Measurements from ENCODE around the gene PLOD3.
A peak's percentile ranks its signal among the peaks of the same experiment; 100 is the strongest.
"Not testable (repeated sequence)": the region's sequence is repeated elsewhere in the genome, so short reads cannot be mapped to it uniquely, and the experiment has no call there.

The PLOD3 gene, protein sequence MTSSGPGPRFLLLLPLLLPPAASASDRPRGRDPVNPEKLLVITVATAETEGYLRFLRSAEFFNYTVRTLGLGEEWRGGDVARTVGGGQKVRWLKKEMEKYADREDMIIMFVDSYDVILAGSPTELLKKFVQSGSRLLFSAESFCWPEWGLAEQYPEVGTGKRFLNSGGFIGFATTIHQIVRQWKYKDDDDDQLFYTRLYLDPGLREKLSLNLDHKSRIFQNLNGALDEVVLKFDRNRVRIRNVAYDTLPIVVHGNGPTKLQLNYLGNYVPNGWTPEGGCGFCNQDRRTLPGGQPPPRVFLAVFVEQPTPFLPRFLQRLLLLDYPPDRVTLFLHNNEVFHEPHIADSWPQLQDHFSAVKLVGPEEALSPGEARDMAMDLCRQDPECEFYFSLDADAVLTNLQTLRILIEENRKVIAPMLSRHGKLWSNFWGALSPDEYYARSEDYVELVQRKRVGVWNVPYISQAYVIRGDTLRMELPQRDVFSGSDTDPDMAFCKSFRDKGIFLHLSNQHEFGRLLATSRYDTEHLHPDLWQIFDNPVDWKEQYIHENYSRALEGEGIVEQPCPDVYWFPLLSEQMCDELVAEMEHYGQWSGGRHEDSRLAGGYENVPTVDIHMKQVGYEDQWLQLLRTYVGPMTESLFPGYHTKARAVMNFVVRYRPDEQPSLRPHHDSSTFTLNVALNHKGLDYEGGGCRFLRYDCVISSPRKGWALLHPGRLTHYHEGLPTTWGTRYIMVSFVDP

GRCh38 chr7:101217388-101218235, at the start of gene PLOD3, which contains the start of gene ZNHIT1:
TSS of gene PLOD3 (minus strand) at chr7:101217581. CDS start at chr7:101217274, 307 bp downstream.
TSS of gene ZNHIT1 (plus strand) at chr7:101218165. CDS start at chr7:101218196, 31 bp downstream.
- DNase-seq (ENCODE audit: low read depth): peak; percentile 99

GRCh38 chr7:101265622-101266516, 48.5 kb upstream of the PLOD3 start:
- no peak for DNase-seq (ENCODE audit: low read depth)

- not testable (repeated sequence) for DNase-seq (ENCODE audit: low read depth)
Observed at GRCh38 chr7:101264102-101264706, 46.8 kb upstream of the PLOD3 start.

DNA sequence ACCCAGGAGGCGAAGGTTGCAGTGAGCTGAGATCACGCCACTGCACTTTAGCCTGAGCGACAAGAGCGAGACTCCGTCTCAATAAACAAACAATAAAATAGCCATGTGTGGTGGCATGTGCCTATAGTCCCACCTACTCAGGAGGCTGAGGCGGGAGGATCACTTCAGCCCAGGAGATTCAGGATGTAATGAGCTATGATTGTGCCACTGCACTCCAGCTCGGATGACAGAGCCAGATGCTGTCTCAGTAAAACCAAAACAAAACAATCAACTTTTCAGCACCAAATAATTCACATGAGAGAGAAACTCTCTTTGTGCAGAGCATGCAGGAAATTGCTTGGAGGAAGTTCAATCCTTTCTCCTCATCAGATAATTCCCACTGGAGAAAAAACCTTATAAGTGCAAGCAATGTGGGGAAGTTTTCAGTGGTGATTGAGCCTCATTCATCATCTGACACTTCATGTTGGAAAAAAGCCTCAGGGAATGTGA, 40.9 kb upstream of the PLOD3 start:
- no peak for DNase-seq (ENCODE audit: low read depth)

DNA sequence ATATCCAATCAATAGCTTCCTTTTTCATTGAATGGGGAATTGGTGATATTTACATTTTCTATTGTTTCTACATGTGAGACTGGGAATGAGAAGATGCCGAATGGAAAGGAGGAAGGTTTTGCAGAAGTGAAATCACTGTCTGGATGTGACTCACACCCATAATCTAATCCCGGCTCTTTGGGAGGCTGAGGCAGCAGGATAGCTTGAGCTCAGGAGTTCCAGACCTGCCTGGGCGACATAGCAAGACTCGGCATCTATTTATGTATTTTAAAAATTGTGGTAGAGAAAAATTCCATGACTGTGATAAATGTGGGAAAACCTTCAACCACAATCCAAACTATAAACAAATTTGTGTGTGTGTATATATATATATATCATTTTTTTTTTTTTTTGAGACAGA, 38.4 kb upstream of the PLOD3 start:
- peak; percentile 27 for DNase-seq (ENCODE audit: low read depth)

DNA sequence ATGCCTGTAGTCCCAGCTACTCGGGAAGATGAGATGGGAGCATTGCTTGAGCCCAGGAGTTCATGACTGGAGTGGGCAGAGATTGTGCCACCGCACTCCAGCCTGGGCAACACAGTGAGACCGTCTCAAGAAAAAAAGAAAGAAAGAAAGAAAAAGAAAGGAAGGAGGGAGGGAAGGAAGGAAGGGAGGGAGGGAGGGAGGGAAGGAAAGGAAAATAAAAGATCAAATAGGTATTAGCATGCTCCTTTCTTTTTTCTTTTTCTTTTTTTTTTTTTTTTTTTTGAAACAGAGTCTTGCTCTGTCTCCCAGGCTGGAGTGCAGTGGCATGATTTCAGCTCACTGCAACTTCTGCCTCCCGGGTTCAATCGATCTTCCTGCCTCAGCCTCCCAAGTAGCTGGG, 35.8 kb upstream of the PLOD3 start:
- DNase-seq (ENCODE audit: low read depth): not testable (repeated sequence)

DNA sequence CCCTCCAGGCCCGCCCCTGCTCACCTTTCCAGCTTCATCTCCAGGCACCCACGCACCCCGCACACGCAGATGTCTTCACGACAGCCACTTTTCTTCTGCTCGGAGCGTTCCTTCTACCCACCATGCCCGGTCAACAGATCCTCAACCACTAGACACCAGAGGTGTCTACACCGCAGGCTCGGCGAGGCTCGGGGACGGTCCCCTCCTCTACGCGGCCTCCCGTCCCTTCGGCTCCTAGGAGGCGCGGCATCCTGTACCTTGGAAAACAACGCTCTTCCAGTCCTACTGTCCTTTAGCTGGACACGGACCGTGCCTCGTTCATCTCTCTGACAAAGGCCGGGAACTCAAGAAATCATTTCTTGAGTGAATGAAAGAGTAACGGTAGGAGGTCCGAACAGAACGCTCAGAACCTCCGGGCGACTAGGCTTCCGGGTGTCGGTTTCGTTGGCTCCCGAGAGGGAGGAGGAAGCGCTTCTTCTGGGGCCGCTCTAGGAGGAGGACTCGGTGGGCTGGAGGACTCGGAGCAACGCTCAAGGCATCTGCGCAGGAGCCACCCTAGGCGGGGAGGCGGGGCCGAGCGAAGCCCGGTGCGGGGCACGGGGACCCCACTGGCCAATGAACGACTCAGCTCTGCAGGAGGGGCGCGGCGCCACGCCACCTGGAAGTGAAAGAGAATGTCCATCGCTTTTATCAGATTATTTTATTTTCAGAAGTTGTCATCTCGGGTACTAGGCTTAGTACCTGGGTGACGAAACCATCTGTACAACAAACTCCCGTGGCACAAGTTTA, 34.7 kb upstream of the PLOD3 start:
- DNase-seq (ENCODE audit: low read depth): peak; percentile 98

DNA sequence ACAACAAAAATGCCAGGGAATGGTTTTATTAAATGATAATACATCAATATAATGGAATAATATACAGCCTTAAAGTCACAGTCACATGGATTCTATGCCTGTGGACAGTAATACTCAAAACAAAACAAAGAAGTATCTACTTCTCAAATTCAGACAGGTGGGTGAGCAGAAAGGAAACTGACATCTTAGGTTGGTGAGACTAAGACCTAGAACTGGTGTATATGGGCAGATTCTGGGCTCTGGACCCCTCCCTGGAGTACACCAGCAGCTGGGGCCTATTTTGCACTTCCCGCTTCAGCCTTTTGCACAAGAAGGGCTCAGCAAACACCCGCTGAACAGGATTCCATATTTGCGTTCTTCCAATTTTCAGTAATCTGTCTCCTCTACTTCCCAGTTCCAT, 32.9 kb upstream of the PLOD3 start:
- DNase-seq (ENCODE audit: low read depth): no peak

- no peak for DNase-seq (ENCODE audit: low read depth)
Observed at GRCh38 chr7:101248276-101248675, 30.9 kb upstream of the PLOD3 start.

DNA sequence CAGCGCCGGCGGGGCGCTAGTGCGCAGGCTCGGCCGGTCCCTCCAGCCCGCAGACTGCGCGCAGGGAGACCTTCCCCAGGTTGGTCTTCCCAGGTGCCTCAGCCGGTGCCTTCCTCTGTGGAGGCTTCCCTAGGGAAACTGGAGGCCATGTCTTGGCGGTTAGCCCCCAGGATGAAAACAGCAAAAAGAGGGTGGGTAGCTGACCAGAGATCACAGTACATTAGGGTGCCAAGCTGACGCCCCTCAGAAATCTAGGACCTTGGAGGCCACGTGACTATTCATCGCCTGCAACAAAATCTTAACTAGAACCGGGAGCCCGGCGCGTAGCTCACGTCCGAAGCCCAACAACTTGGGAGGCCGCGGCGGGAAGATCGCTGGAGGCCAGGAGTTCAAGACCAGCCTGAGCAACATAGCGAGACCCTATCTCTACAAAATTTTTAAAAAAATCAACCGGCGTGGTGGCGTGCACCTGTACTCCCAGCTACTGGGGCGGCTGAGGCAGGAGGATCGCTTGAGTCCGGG, 27.8 kb upstream of the PLOD3 start:
- DNase-seq (ENCODE audit: low read depth): no peak

DNA sequence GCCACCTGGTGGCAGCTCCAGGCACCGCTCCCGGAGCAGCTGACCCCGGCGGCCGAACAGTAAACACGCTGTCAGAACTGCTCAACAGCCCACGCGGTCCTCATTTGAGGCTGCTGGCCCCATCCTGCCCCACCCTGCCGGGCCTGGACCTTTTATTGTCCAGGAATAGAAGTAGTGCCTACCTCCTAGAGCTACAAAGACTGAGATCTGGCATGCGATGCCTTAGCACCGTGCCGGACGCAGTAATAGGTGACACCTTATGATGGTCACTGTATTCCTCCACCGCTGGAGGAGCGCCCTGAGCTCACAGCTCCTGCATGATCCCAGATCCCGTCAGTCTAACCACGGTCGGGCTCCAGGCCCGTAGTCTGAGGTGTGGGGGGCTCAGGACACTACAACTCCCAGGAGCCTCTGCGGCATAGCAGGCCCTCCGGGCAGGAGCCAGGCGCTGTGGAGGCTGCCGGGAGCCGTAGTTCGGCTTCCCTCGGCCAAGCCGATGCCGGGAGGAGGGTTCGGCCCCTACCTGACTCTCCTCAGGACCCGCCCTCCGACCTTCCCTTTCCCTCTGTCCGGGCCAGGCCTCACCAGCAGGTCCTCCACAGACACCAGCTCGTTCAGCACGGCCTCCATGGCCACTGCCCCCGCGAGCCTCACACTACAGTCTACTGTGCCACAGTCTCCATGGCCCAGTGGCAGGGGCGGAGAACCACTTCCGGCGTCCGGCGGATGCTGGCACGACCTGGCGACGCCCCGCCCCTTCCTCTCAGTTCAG, 27.2 kb upstream of the PLOD3 start, which contains the start of gene FIS1:
TSS of gene FIS1 (minus strand) at position 707 of the 772 bp plus-strand sequence. CDS start at position 630, 77 bp downstream.
- DNase-seq (ENCODE audit: low read depth): peak; percentile 90

DNA sequence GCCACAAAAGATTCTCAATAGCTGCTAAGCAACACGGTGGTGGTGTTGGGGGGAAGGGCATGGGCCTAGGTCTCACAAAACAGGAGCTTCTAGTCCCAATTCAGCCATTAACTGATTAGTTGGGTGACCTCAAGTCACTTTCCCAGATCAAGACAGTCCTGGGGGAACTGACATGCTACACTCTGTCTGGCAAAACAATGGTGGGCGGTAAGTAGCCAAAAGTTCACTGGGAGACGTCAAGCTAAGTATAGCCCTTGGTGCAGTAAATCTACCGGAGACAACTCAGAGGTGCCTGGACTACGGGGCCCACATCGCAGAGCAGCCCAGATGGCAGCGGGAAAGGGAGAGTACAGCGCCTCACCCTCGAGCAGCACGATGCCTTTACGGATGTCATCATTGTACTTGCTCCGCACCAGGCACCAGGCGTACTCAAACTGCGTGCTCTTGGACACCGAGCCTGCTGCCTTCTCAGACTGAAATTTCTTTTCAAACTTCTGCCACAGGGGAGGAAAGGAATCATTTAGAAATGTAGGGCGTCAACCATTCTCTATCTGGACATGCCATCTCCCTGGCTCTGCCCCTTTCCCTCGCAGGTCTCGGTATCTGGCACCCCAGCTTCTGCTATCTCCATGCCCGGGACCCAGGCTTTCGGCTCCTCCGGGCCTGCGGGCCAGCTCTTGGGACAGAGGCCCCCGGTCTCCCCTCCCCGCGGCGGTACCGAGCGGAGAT, 26.4 kb upstream of the PLOD3 start:
- peak; percentile 15 for DNase-seq (ENCODE audit: low read depth)

- DNase-seq (ENCODE audit: low read depth): no peak
Observed at GRCh38 chr7:101241443-101242349, 24.3 kb upstream of the PLOD3 start.

- no peak for DNase-seq (ENCODE audit: low read depth)
Observed at GRCh38 chr7:101241015-101241363, 23.6 kb upstream of the PLOD3 start.

GRCh38 chr7:101240226-101241014, 23.0 kb upstream of the PLOD3 start:
- DNase-seq (ENCODE audit: low read depth): no peak

DNA sequence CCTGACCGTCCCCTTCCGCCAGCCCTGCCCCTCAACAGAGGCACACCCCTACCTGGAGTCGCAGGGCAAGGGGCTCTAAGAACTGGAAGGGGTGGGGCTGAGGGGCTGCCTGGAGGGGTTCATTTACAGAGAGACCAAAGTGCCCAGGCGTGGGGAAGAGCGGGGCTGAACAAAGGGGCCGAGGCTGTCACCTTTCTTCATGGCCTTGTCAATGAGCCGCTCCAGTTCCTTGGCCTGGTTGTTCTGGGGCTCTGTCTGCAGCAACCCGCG, 22.5 kb upstream of the PLOD3 start:
- no peak for DNase-seq (ENCODE audit: low read depth)

All from ELR (cell line).